T-cell (primary cell): Measurements from ENCODE around the gene LSM14B. TPM values are rescaled to one million over a fixed set of nuclear protein-coding genes. Genes with fewer than 3 reads are reported as not detected.
A peak's percentile ranks its signal among the peaks of the same experiment; 100 is the strongest.

Source experiments
- ATAC-seq, 4 experiments: fragments of 200-7000 bp in 3 of 4; fragments of 150-1000 bp in 1 of 4; cut with Tn5 transposase; replicated peaks in 1 of 4; 1 replicate in 3 of 4; 2 replicates in 1 of 4; pipeline ENCODE4 v1.10.0; 2021; ENCODE audit warnings: moderate library complexity in 3 of 4, mild to moderate bottlenecking in 2 of 4, moderate number of reproducible peaks in 1 of 4
- CTCF ChIA-PET, 2 donors: fragments of 300-600 bp; sonication (Branson Sonifier 250); formaldehyde crosslinking; loops; one replicate each; lab custom pipeline; 2022; ENCODE audit warnings: antibody characterized with exemption in 2 of 2; lab: Charles Lee
- POLR2A ChIA-PET, 2 donors: fragments of 300-600 bp; sonication (Branson Sonifier 250); formaldehyde crosslinking; loops; one replicate each; lab custom pipeline; 2022; ENCODE audit warnings: antibody characterized with exemption in 2 of 2; lab: Charles Lee
- DNase-seq, 35 experiments: peaks; one replicate each; pipeline versions ENCODE4 v3.0.0 to v3.0.0-alpha.2; 2013 to 2023
- H3K27ac ChIP-seq: one replicate; pipeline ENCODE4 v1.5.1; 2013; ENCODE audit warnings: low read length
- H3K27me3 ChIP-seq, 2 experiments: replicated peaks in 1 of 2; 1 replicate in 1 of 2; 2 replicates in 1 of 2; pipeline versions ENCODE4 v1.6.1 to v1.7.0; 2013; ENCODE audit warnings: low read length in 1 of 2, mixed read lengths in 1 of 2; ENCODE audit not compliant: control insufficient read depth in 2 of 2, insufficient read depth in 2 of 2; ENCODE audit errors: extremely low read depth in 1 of 2
- H3K36me3 ChIP-seq, 2 donors: 1 replicate in 1 of 2; 2 replicates in 1 of 2; pipeline versions ENCODE4 v1.6.1 to v1.7.0; 2013; ENCODE audit warnings: low read length in 1 of 2; ENCODE audit not compliant: control insufficient read depth in 2 of 2, insufficient read depth in 1 of 2; ENCODE audit errors: extremely low read depth in 1 of 2
- H3K4me1 ChIP-seq, 2 experiments: 1 replicate in 1 of 2; 2 replicates in 1 of 2; pipeline versions ENCODE4 v1.6.1 to v1.7.0; 2013; ENCODE audit warnings: low read length in 2 of 2, mixed read lengths in 1 of 2; ENCODE audit not compliant: insufficient read depth in 2 of 2, control insufficient read depth in 1 of 2; ENCODE audit errors: extremely low read depth in 1 of 2
- H3K4me3 ChIP-seq, 2 donors: 1 replicate in 1 of 2; 2 replicates in 1 of 2; pipeline versions ENCODE4 v1.5.1 to v1.7.0; 2013; ENCODE audit warnings: mild to moderate bottlenecking in 2 of 2, low read length in 1 of 2, moderate library complexity in 1 of 2; ENCODE audit not compliant: control insufficient read depth in 1 of 2; ENCODE audit errors: extremely low read depth in 1 of 2
- H3K9me3 ChIP-seq: 2 replicates; pipeline ENCODE4 v1.7.0; 2013
- H3K27ac Mint-ChIP-seq, 2 donors: one replicate each; pipeline ENCODE4 v1.8.0; 2020 to 2021; ENCODE audit warnings: mild to moderate bottlenecking in 2 of 2, mixed read lengths in 2 of 2
- H3K27me3 Mint-ChIP-seq, 2 donors: one replicate each; pipeline ENCODE4 v1.8.0; 2021 to 2022; ENCODE audit warnings: mixed read lengths in 2 of 2
- H3K36me3 Mint-ChIP-seq: one replicate; pipeline ENCODE4 v1.8.0; 2021; ENCODE audit warnings: mixed read lengths
- H3K4me1 Mint-ChIP-seq, 3 donors: one replicate each; pipeline ENCODE4 v1.8.0; 2020 to 2022; ENCODE audit warnings: mixed read lengths in 3 of 3, mild to moderate bottlenecking in 1 of 3
- H3K4me3 Mint-ChIP-seq, 3 donors: one replicate each; pipeline ENCODE4 v1.8.0; 2020 to 2022; ENCODE audit warnings: mild to moderate bottlenecking in 3 of 3, mixed read lengths in 3 of 3, moderate library complexity in 3 of 3
- H3K9me3 Mint-ChIP-seq, 3 donors: one replicate each; pipeline ENCODE4 v1.8.0; 2020 to 2022; ENCODE audit warnings: mixed read lengths in 3 of 3
- WGBS: methylation state at CpG from one replicate; pipeline ENCODE4 v1.1.5; 2013; ENCODE audit warnings: missing lambda C conversion rate; ENCODE audit not compliant: insufficient coverage; 5-methylcytosine and 5-hydroxymethylcytosine counted together
- total RNA-seq, 35 experiments: library from RNA in 6 of 35; stranded (reverse) in 6 of 35; fragments of 120-200 nt in 1 of 35; gene quantifications; one replicate each; pipeline versions ENCODE4 v1.2.1 to v1.2.4 and lab custom pipeline; 2013 to 2026

The LSM14B gene
- total RNA-seq, 5 donors from 2014 or later (not counting 1 experiment from before 2014, with no cell fraction given) = 40.5 to 55.5 (median 54.4) TPM

- Mint-ChIP-seq H3K36me3 (peaks cover 35% of the 10 kb centered on the region), H3K4me1 (peaks cover 10 to 18% (median 17%) of the 10 kb centered on the region in 3 donors), H3K4me3 (no peak overlapping the region), H3K27me3 (no peaks in the 10 kb centered on the region), H3K27ac (no peak overlapping the region), H3K9me3 (peaks cover 0 to 3% (median 0%) of the 10 kb centered on the region in 3 donors)
- DNase-seq (no peak), ATAC-seq (no peak)
- ChIA-PET CTCF (no interaction called here), POLR2A (no interaction called here)
- H3K4me3 ChIP-seq = no peak overlapping the region
- 84% methylated on average over 14 of the region's 25 CpGs for WGBS
- H3K27me3 ChIP-seq = no peaks in the 10 kb centered on the region
- peaks cover 11 to 25% of the 10 kb centered on the region in 2 donors for H3K36me3 ChIP-seq
- H3K27ac ChIP-seq = no peak overlapping the region
- peaks cover 0 to 23% of the 10 kb centered on the region in 2 experiments for H3K4me1 ChIP-seq
- no peaks in the 10 kb centered on the region for H3K9me3 ChIP-seq
These were observed 35.3 kb downstream of the LSM14B start for GRCh38 chr20:62157387-62158087.

GRCh38 chr20:62158088-62158400 is 35.8 kb downstream of the LSM14B start:
- H3K36me3 ChIP-seq = peaks cover 11 to 24% of the 10 kb centered on the region in 2 donors
- 94% methylated on average over 12 of the region's 12 CpGs for WGBS
- Mint-ChIP-seq H3K27me3 (no peaks in the 10 kb centered on the region), H3K4me3 (no peak overlapping the region), H3K9me3 (no peaks in the 10 kb centered on the region), H3K27ac (no peak overlapping the region), H3K36me3 (peaks cover 30% of the 10 kb centered on the region), H3K4me1 (peaks cover 6 to 18% (median 17%) of the 10 kb centered on the region in 3 donors)
- peaks cover 0 to 23% of the 10 kb centered on the region in 2 experiments for H3K4me1 ChIP-seq
- ChIA-PET POLR2A (no interaction called here), CTCF (no interaction called here)
- H3K9me3 ChIP-seq = no peaks in the 10 kb centered on the region
- no peaks in the 10 kb centered on the region for H3K27me3 ChIP-seq
- H3K27ac ChIP-seq = no peak overlapping the region
- no peak for ATAC-seq
- no peak for DNase-seq
- no peak overlapping the region for H3K4me3 ChIP-seq

DNA sequence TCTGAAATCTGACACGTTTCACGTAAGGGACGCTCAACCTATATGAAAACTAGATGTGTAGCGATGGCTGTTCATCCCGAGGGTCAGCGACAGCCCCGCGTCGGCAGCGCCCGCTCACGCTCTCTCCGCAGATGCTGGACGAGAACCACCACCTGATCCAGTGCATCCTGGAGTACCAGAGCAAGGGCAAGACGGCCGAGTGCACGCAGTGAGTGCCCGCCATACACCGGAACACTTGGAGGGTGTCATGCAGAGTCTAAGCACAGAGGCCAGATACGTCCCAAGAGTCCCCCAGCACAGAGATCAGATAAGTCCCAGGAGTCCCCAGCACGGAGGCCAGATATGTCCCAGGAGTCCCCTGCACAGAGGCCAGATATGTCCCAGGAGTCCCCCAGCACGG is 36.3 kb downstream of the LSM14B start:
- no peaks in the 10 kb centered on the region for H3K27me3 Mint-ChIP-seq
- Histone ChIP-seq H3K36me3 (peaks cover 11 to 20% of the 10 kb centered on the region in 2 donors), H3K9me3 (no peaks in the 10 kb centered on the region), H3K27ac (no peak overlapping the region), H3K4me3 (no peak overlapping the region), H3K4me1 (peaks cover 0 to 23% of the 10 kb centered on the region in 2 experiments), H3K27me3 (no peaks in the 10 kb centered on the region)
- peaks cover 25% of the 10 kb centered on the region for H3K36me3 Mint-ChIP-seq
- H3K4me1 Mint-ChIP-seq = peaks cover 6 to 18% (median 17%) of the 10 kb centered on the region in 3 donors
- ChIA-PET CTCF (no interaction called here), POLR2A (no interaction called here)
- 97% methylated on average over 22 of the region's 22 CpGs for WGBS
- H3K4me3 Mint-ChIP-seq = no peak overlapping the region
- H3K27ac Mint-ChIP-seq = no peak overlapping the region
- no peaks in the 10 kb centered on the region for H3K9me3 Mint-ChIP-seq
- no peak for DNase-seq
- no peak for ATAC-seq

DNA sequence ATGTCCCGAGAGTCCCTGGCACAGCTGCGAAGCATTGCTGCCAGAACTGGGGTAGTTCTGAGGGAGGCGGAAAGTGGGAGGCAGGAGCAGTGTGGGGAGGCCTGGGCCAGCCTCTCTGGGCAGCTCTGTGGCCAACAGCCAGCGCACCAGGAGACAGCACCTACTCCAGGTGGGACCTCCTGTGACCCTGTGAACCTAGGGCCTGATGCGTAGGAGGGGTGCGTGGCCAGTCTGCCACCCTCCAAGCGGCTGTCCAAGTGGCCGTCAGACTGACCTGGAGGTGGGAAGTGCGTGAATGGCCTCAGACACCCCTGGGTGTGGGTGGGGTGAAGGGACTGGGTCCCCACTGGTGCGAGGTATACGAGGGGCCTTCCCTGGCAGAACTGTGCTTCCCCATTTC is 36.8 kb downstream of the LSM14B start:
- 98% methylated on average over 8 of the region's 11 CpGs for WGBS
- H3K27me3 ChIP-seq = no peaks in the 10 kb centered on the region
- Mint-ChIP-seq H3K9me3 (no peaks in the 10 kb centered on the region), H3K4me3 (no peak overlapping the region), H3K4me1 (peaks cover 6 to 18% (median 15%) of the 10 kb centered on the region in 3 donors), H3K27me3 (no peaks in the 10 kb centered on the region), H3K27ac (no peak overlapping the region), H3K36me3 (peaks cover 24% of the 10 kb centered on the region)
- H3K9me3 ChIP-seq = no peaks in the 10 kb centered on the region
- H3K27ac ChIP-seq = no peak overlapping the region
- no peak for DNase-seq
- POLR2A ChIA-PET = no interaction called here
- peaks cover 0 to 23% of the 10 kb centered on the region in 2 experiments for H3K4me1 ChIP-seq
- peaks cover 11 to 22% of the 10 kb centered on the region in 2 donors for H3K36me3 ChIP-seq
- ATAC-seq = no peak
- CTCF ChIA-PET = no interaction called here
- no peak overlapping the region for H3K4me3 ChIP-seq

DNA sequence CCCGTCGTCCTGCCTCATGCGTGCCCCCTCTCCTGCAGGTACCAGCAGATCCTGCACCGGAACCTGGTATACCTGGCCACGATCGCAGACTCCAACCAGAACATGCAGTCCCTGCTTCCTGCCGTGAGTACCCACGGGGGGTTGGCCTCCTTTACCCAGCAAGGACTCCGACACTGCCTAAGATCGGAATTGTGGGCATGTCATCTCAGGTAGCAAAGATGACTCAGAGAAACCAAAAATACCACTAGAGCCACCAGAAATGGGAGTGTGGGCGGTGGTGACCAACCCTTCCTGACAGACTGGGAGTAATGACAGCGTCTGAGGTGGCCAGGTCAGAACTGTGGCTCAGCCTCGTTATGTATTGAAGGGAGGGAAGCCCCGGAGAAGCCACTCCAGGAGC is 37.6 kb downstream of the LSM14B start:
- no peak overlapping the region for H3K4me3 ChIP-seq
- H3K27ac ChIP-seq = no peak overlapping the region
- no peak for DNase-seq
- H3K4me1 ChIP-seq = peaks cover 0 to 23% of the 10 kb centered on the region in 2 experiments
- H3K36me3 ChIP-seq = peaks cover 15 to 26% of the 10 kb centered on the region in 2 donors
- Mint-ChIP-seq H3K9me3 (no peaks in the 10 kb centered on the region), H3K4me1 (peaks cover 2 to 17% (median 15%) of the 10 kb centered on the region in 3 donors), H3K27me3 (no peaks in the 10 kb centered on the region), H3K27ac (no peak overlapping the region), H3K4me3 (no peak overlapping the region), H3K36me3 (peaks cover 16% of the 10 kb centered on the region)
- H3K9me3 ChIP-seq = no peaks in the 10 kb centered on the region
- CTCF ChIA-PET = no interaction called here
- no peaks in the 10 kb centered on the region for H3K27me3 ChIP-seq
- POLR2A ChIA-PET = no interaction called here
- peak in 1 of 4 experiments; percentile 33 for ATAC-seq
- WGBS = 57% methylated on average over 10 of the region's 14 CpGs

GRCh38 chr20:62160253-62160652 is 38.0 kb downstream of the LSM14B start:
- DNase-seq (no peak), ATAC-seq (no peak)
- H3K9me3 ChIP-seq = no peaks in the 10 kb centered on the region
- Mint-ChIP-seq H3K4me1 (peaks cover 0 to 16% (median 15%) of the 10 kb centered on the region in 3 donors), H3K4me3 (no peak overlapping the region), H3K9me3 (no peaks in the 10 kb centered on the region), H3K27ac (no peak overlapping the region), H3K36me3 (peaks cover 16% of the 10 kb centered on the region), H3K27me3 (no peaks in the 10 kb centered on the region)
- ChIA-PET POLR2A (no interaction called here), CTCF (no interaction called here)
- H3K36me3 ChIP-seq = peaks cover 19 to 28% of the 10 kb centered on the region in 2 donors
- no peak overlapping the region for H3K27ac ChIP-seq
- H3K27me3 ChIP-seq = no peaks in the 10 kb centered on the region
- peaks cover 0 to 23% of the 10 kb centered on the region in 2 experiments for H3K4me1 ChIP-seq
- 95% methylated on average over 3 of the region's 9 CpGs for WGBS
- no peak overlapping the region for H3K4me3 ChIP-seq
